Stomach (tissue), 9 donors: ENCODE measurements around the gene CLPX. TPM values are rescaled to one million over a fixed set of nuclear protein-coding genes. Genes with fewer than 3 reads are reported as not detected.

Source experiments
- DNase-seq, 2 donors: peaks; one replicate each; pipeline versions ENCODE4 v3.0.0 to v3.0.0-alpha.2; 2013 to 2019
- H3K27ac ChIP-seq, 5 donors: fragments of 200-600 bp in 4 of 5; sonication (generic) in 4 of 5; one replicate each; pipeline ENCODE4 v1.5.1; 2013 to 2019; ENCODE audit warnings: mild to moderate bottlenecking in 1 of 5, moderate library complexity in 1 of 5
- H3K27me3 ChIP-seq, 3 donors: fragments of 200-600 bp; sonication (generic); one replicate each; pipeline ENCODE4 v1.5.1; 2017 to 2019; ENCODE audit warnings: mixed run types in 1 of 3
- H3K36me3 ChIP-seq, 4 donors: fragments of 200-600 bp; sonication (generic); 1 replicate in 3 of 4; 2 replicates in 1 of 4; pipeline ENCODE4 v1.5.1; 2016 to 2019
- H3K4me1 ChIP-seq, 4 donors: fragments of 200-600 bp; sonication (generic); one replicate each; pipeline ENCODE4 v1.5.1; 2016 to 2019
- H3K4me3 ChIP-seq, 4 donors: fragments of 200-600 bp; sonication (generic) in 3 of 4; one replicate each; pipeline ENCODE4 v1.5.1; 2016 to 2019; ENCODE audit warnings: mild to moderate bottlenecking in 1 of 4
- H3K9me3 ChIP-seq, 4 donors: fragments of 200-600 bp; sonication (generic); one replicate each; pipeline ENCODE4 v1.5.1; 2016 to 2019
- EP300 ChIP-seq: sonication (generic); formaldehyde crosslinking; IDR thresholded peaks from one replicate; pipeline ENCODE4 v1.6.1; 2017; ENCODE audit warnings: antibody characterized with exemption
- POLR2A ChIP-seq, 4 donors: fragments of 450-650 bp; IDR thresholded peaks; one replicate each; pipeline ENCODE4 v1.6.1; 2016; ENCODE audit warnings: antibody characterized with exemption in 4 of 4, control low read depth in 2 of 4, mild to moderate bottlenecking in 1 of 4, moderate library complexity in 1 of 4
- POLR2AphosphoS5 ChIP-seq, 3 donors: sonication (generic); formaldehyde crosslinking; IDR thresholded peaks; one replicate each; pipeline ENCODE4 v1.6.1; 2016; ENCODE audit warnings: antibody characterized with exemption in 3 of 3
- WGBS, 5 donors: extraction: QIAGEN DNeasy Blood & Tissue Kit in 3 of 5; methylation state at CpG; one replicate each; pipeline versions ENCODE4 v1.1.5 to v1.1.7; 2013 to 2018; 5-methylcytosine and 5-hydroxymethylcytosine counted together
- intact Hi-C: fragments of 100-400 bp; cut with DNase I; formaldehyde crosslinking; loops from one replicate; pipeline ENCODE4 v1.15.1; 2023; ENCODE audit warnings: low total_unique reads
- polyA plus RNA-seq, 3 donors: library from polyadenylated mRNA; stranded (reverse); fragments of 200-250 nt; gene quantifications; one replicate each; pipeline ENCODE4 v1.2.3, GENCODE V29; 2013
- total RNA-seq, 5 donors: library from RNA; depleted of rRNA; stranded (reverse); fragments of >200 nt; gene quantifications; one replicate each; pipeline versions ENCODE4 v1.1.0 to v1.2.3, GENCODE V29; 2014 to 2016
- TF ChIP-seq, protein P1 (sequence below), 7 experiments: fragments of 450-650 bp in 4 of 7; fragments of 200-600 bp in 3 of 7; sonication (generic) in 3 of 7; IDR thresholded peaks; one replicate each; pipeline ENCODE4 v1.5.1; 2016 to 2019; ENCODE audit warnings: antibody characterized with exemption in 7 of 7, control low read depth in 2 of 7, mild to moderate bottlenecking in 1 of 7
- donor health status: healthy with polysubstance abuse.
- donor health status: Bipolar disorder and iron deficiency.
- donor health status: healthy.

CLPX gene
- total and polyA plus RNA-seq, 8 donors = 11.1 to 121 (median 39.2) TPM

DNA sequence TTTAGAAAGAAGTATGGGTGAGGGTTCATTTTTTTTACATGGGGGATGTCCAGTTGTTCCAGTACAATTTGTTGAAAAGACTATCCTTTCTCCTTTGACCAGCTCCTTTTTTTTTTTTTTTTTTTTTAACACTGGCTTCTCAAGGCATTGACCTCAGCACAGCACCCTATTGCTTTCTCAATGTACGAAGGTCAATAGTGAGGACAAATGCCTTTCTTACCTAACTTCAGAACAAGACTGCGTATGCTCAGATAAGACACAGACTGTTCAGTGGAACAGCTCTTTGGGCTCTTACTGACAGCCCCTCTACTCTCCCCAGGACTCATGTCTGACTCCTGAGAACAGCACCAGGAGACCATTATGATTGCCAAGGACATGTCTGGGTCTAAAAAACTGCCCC is 36.6 kb upstream of the CLPX start:
- no peaks in the 10 kb centered on the region for H3K4me1 ChIP-seq
- 66 to 88% (median 72%) methylated on average over 2 of the region's 2 CpGs for WGBS, 5 donors
- intact Hi-C loops = no loop called here
- DNase-seq = no peak
- H3K9me3 ChIP-seq = no peaks in the 10 kb centered on the region
- TF ChIP-seq, protein P1, sequence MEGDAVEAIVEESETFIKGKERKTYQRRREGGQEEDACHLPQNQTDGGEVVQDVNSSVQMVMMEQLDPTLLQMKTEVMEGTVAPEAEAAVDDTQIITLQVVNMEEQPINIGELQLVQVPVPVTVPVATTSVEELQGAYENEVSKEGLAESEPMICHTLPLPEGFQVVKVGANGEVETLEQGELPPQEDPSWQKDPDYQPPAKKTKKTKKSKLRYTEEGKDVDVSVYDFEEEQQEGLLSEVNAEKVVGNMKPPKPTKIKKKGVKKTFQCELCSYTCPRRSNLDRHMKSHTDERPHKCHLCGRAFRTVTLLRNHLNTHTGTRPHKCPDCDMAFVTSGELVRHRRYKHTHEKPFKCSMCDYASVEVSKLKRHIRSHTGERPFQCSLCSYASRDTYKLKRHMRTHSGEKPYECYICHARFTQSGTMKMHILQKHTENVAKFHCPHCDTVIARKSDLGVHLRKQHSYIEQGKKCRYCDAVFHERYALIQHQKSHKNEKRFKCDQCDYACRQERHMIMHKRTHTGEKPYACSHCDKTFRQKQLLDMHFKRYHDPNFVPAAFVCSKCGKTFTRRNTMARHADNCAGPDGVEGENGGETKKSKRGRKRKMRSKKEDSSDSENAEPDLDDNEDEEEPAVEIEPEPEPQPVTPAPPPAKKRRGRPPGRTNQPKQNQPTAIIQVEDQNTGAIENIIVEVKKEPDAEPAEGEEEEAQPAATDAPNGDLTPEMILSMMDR (IDR thresholded peaks at IDR 0.05) = no peak
- TF ChIP-seq POLR2A (IDR thresholded peaks at IDR 0.05) = no peak
- no peak for TF ChIP-seq EP300
- no peak for TF ChIP-seq POLR2AphosphoS5 (IDR thresholded peaks at IDR 0.05)
- H3K27ac ChIP-seq = no peak overlapping the region
- H3K36me3 ChIP-seq = no peaks in the 10 kb centered on the region
- H3K4me3 ChIP-seq = no peak overlapping the region
- no peaks in the 10 kb centered on the region for H3K27me3 ChIP-seq

DNA sequence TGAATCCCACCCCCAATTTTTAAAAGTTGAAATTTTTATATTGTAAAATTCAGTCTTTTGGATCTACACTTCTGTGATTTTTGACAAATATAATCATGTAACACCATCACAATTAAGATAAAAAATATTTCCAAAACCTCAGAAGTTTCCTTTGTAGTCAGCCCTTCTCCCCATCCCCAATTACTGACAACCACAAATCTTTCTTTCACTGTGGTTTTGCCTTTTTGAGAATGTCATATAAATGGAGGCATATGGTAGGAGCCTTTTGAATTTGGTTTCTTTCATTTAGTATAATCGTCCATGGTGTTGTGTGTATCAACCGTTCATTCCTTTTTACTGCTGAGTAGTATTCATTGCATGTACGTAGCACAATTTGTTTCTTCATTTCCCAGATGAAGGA is 34.0 kb upstream of the CLPX start:
- H3K4me1 ChIP-seq = no peaks in the 10 kb centered on the region
- no peak overlapping the region for H3K27ac ChIP-seq
- H3K4me3 ChIP-seq = no peak overlapping the region
- H3K36me3 ChIP-seq = no peaks in the 10 kb centered on the region
- no peaks in the 10 kb centered on the region for H3K9me3 ChIP-seq
- intact Hi-C loops = no loop called here
- DNase-seq = no peak
- WGBS, 5 donors = 82 to 91% (median 86%) methylated on average over 3 of the region's 3 CpGs
- no peak for TF ChIP-seq EP300
- TF ChIP-seq POLR2A (IDR thresholded peaks at IDR 0.05) = no peak
- TF ChIP-seq POLR2AphosphoS5 (IDR thresholded peaks at IDR 0.05) = no peak
- TF ChIP-seq, protein P1 (IDR thresholded peaks at IDR 0.05) = no peak
- no peaks in the 10 kb centered on the region for H3K27me3 ChIP-seq

DNA sequence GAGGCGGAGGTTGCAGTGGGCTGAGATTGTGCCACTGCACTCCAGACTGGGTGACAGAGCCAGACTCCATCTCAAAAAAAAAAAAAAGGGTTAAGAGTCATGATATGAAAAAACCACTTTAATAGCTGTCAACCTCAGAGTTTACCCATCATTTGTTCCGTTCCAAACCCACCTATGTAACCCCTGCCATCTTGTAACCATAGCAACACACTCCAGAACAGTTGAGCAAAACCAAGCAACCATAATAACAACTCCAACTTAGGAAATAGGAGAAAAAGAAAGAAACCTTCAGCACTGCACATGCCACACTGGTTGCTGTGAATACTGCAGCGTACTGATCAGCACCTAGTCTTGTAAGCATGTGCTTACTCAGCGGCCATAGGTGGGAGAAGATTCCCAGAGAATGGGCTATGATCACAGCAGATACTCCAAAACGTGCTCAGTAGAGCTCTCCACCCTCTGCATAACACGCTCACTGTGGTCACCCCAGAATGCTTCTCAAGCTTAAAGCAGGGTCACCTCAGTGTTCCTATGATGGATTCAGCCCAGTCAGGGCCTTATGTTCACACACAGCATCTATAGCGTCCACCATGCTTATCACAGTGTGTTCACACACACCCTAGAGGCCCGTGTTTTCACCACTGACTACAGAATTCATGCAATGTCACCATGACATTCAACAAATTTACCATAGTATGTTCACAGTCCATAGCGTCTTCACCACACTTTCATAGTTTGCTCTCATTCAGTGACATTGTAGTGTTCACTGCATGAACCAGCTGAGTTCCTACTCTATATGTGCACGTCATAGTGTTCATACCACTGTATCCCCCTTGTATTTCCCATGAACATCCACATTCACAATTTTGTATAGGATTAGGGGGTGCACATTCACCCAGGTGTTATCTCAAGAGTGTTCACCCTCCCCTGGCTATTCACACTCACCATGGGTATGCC is 32.7 kb upstream of the CLPX start:
- Histone ChIP-seq H3K4me1 (no peaks in the 10 kb centered on the region), H3K27me3 (no peaks in the 10 kb centered on the region), H3K27ac (no peak overlapping the region), H3K9me3 (no peaks in the 10 kb centered on the region), H3K36me3 (no peaks in the 10 kb centered on the region), H3K4me3 (no peak overlapping the region)
- WGBS, 5 donors = 69 to 83% (median 75%) methylated on average over 10 of the region's 10 CpGs
- TF ChIP-seq POLR2A (IDR thresholded peaks at IDR 0.05) (no peak), POLR2AphosphoS5 (IDR thresholded peaks at IDR 0.05) (no peak), EP300 (no peak)
- TF ChIP-seq, protein P1 (IDR thresholded peaks at IDR 0.05) = no peak
- no peak for DNase-seq
- intact Hi-C loops = no loop called here

DNA sequence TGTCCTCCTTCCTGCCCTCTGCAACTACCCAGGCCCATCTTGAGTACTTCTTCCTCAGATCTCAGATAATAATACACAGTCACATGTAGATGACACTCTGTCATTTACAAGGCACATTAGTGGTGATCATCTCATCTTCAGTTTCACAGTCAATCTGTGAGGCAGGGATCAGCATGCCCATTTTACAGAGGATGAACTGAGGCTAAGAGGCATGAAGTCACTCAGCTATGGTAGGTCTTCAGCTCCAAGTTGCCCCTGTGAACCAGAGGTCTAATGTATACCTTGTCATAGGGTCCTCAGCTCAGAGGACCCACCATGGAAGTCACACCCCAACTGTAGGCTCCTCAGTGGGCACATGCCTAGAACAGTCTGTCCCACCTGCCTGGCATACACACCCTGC is 30.4 kb upstream of the CLPX start:
- no peaks in the 10 kb centered on the region for H3K9me3 ChIP-seq
- TF ChIP-seq POLR2AphosphoS5 (IDR thresholded peaks at IDR 0.05) = no peak
- no peak for TF ChIP-seq POLR2A (IDR thresholded peaks at IDR 0.05)
- TF ChIP-seq EP300 = no peak
- TF ChIP-seq, protein P1 (IDR thresholded peaks at IDR 0.05) = no peak

More for the DNA sequence above, 30.4 kb upstream of the CLPX start:
- Histone ChIP-seq H3K4me1 (peaks cover 0 to 15% (median 12%) of the 10 kb centered on the region in 4 donors), H3K4me3 (no peak overlapping the region), H3K27ac (no peak overlapping the region), H3K27me3 (no peaks in the 10 kb centered on the region), H3K36me3 (no peaks in the 10 kb centered on the region)
- no peak for DNase-seq
- intact Hi-C loops = no loop called here
